Measurements from ENCODE around the gene SH3TC1.

The SH3TC1 gene

DNA sequence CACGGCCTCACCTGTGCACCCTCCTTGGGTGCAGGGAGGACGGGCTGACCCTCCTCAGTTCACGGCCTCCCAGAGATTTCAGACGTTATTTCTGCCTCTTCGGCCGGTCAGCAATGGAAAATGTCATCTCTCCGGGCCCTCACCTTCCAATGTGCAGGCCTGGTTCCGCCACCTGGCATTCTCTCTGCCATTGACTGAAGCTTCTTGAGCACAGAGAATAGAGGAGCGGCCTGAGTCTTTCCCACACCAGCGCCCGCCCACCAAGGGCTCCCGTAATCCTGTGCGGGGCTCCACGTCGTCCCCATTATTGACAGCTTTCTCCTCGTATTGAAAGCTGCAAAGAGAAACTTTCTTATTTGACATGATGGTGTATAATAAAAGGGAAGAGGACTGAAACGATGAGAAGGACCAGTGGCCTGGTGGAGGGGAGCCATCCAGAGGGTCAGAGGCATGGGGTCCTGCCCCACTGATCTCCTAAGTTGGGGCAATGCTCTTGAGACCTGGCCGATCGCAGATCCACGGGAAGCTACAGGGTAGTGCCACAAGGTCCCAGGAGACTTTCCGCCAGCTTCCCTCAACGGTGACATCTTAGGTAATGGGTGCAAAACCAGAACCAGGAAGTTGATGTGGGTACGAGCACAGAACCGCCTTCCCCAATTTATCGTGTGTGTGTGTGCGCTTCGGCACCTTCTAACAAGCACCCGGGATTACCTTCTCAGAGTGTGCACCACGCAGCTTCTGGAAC, 91.0 kb downstream of the SH3TC1 start:
- no peak overlapping the region for H3K4me3 ChIP-seq (ENCODE audit: low read depth, low read length)
- DNase-seq (ENCODE audit: low read depth, low spot score) = no peak
- ChIA-PET POLR2A (no interaction called here), CTCF (interaction anchor here (1.2 kb wide), 1 partner anchor 48 kb away, joined by 3 read pairs; no protein-coding TSS in a partner anchor)
- TF ChIP-seq, protein P1, sequence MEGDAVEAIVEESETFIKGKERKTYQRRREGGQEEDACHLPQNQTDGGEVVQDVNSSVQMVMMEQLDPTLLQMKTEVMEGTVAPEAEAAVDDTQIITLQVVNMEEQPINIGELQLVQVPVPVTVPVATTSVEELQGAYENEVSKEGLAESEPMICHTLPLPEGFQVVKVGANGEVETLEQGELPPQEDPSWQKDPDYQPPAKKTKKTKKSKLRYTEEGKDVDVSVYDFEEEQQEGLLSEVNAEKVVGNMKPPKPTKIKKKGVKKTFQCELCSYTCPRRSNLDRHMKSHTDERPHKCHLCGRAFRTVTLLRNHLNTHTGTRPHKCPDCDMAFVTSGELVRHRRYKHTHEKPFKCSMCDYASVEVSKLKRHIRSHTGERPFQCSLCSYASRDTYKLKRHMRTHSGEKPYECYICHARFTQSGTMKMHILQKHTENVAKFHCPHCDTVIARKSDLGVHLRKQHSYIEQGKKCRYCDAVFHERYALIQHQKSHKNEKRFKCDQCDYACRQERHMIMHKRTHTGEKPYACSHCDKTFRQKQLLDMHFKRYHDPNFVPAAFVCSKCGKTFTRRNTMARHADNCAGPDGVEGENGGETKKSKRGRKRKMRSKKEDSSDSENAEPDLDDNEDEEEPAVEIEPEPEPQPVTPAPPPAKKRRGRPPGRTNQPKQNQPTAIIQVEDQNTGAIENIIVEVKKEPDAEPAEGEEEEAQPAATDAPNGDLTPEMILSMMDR (IDR thresholded peaks at IDR 0.05; ENCODE audit: insufficient read depth, low read length, missing control alignments) = no peak

DNA sequence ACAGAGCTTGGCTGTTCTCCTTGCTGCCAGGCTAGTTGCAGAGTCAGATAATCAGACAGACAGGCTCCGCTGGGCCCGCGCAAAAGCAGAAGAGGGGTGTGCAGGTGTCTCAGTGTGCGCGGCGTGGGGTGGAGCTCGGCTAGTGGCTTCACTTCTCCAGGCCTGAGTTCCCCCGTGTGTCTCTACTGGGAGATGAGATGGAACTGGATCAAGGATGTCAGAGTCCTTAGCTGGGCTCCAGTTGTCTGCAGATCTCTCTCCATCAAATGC, 91.5 kb downstream of the SH3TC1 start:
- ChIA-PET CTCF (interaction anchor here (1.0 to 1.2 kb wide), 2 partner anchors 12 to 48 kb away, joined by 3 to 4 read pairs; no protein-coding TSS in a partner anchor), POLR2A (no interaction called here)
- H3K4me3 ChIP-seq (ENCODE audit: low read depth, low read length) = no peak overlapping the region
- no peak for DNase-seq (ENCODE audit: low read depth, low spot score)
- TF ChIP-seq, protein P1 (IDR thresholded peaks at IDR 0.05; ENCODE audit: insufficient read depth, low read length, missing control alignments) = no peak
